Measurements from ENCODE around the gene IGSF23. TPM values are rescaled to one million over a fixed set of nuclear protein-coding genes. Genes with fewer than 3 reads are reported as not detected.

The IGSF23 gene
- polyA plus RNA-seq, 3 donors: 0.23 to 0.46 (median 0.44) TPM

GRCh38 chr19:44663996-44664395 lies 50.6 kb downstream of the IGSF23 start:
- intact Hi-C loops (cut with micrococcal nuclease): no loop called here
- no peak for TF ChIP-seq CTCF (IDR thresholded peaks at IDR 0.05)
- no peak overlapping the region for H3K27ac ChIP-seq (ENCODE audit: low read depth in 1 of 2, low read length in 2 of 2)
- peaks cover 0 to 4% (median 3%) of the 10 kb centered on the region in 3 donors for H3K27me3 Mint-ChIP-seq (ENCODE audit: low read depth in 3 of 3)
- peaks cover 31 to 49% of the 10 kb centered on the region in 2 donors for H3K36me3 ChIP-seq (replicated peaks in 1 of 2; ENCODE audit: control insufficient read depth in 1 of 2, insufficient read depth in 2 of 2, low read length in 2 of 2)
- no peaks in the 10 kb centered on the region for H3K27me3 ChIP-seq (ENCODE audit: control insufficient read depth in 2 of 2, insufficient read depth in 2 of 2, low read length in 2 of 2)
- H3K4me3 ChIP-seq (replicated peaks in 1 of 3; ENCODE audit: low read depth in 2 of 3, low read length in 3 of 3): no peak overlapping the region
- no peaks in the 10 kb centered on the region for H3K9me3 ChIP-seq (replicated peaks in 1 of 2; ENCODE audit: control insufficient read depth in 1 of 2, insufficient read depth in 1 of 2, low read length in 2 of 2)
- no peak for DNase-seq
- H3K27ac Mint-ChIP-seq: no peak overlapping the region
- no peaks in the 10 kb centered on the region for H3K79me2 ChIP-seq (ENCODE audit: insufficient read depth, low read length)
- no peaks in the 10 kb centered on the region for H3K4me1 Mint-ChIP-seq
- no peaks in the 10 kb centered on the region for H3K9me3 Mint-ChIP-seq
- no peaks in the 10 kb centered on the region for H4K20me1 ChIP-seq (ENCODE audit: insufficient read depth, low read length)
- H3K4me3 Mint-ChIP-seq: no peak overlapping the region
- WGBS (ENCODE audit: insufficient coverage): 98% methylated on average over 5 of the region's 5 CpGs
- no peak overlapping the region for H2AFZ ChIP-seq (ENCODE audit: insufficient read depth, low read depth, low read length, poor library complexity, severe bottlenecking)
- H3K9ac ChIP-seq (ENCODE audit: insufficient read depth, low read length, poor library complexity, severe bottlenecking): no peak overlapping the region
- peaks cover 34 to 41% of the 10 kb centered on the region in 2 donors for H3K36me3 Mint-ChIP-seq
- no peak overlapping the region for H3K4me2 ChIP-seq (replicated peaks; ENCODE audit: extremely low read depth, low read length, poor library complexity, severe bottlenecking)
- no peaks in the 10 kb centered on the region for H3K4me1 ChIP-seq (ENCODE audit: control insufficient read depth in 1 of 2, insufficient read depth in 2 of 2, low read length in 2 of 2)

GRCh38 chr19:44664976-44665375 lies 51.6 kb downstream of the IGSF23 start:
- intact Hi-C loops (cut with micrococcal nuclease): no loop called here
- Histone ChIP-seq H4K20me1 (ENCODE audit: insufficient read depth, low read length) (no peaks in the 10 kb centered on the region), H3K79me2 (ENCODE audit: insufficient read depth, low read length) (no peaks in the 10 kb centered on the region), H3K4me1 (ENCODE audit: control insufficient read depth in 1 of 2, insufficient read depth in 2 of 2, low read length in 2 of 2) (no peaks in the 10 kb centered on the region), H3K9ac (ENCODE audit: insufficient read depth, low read length, poor library complexity, severe bottlenecking) (no peak overlapping the region), H2AFZ (ENCODE audit: insufficient read depth, low read depth, low read length, poor library complexity, severe bottlenecking) (no peak overlapping the region), H3K4me2 (replicated peaks; ENCODE audit: extremely low read depth, low read length, poor library complexity, severe bottlenecking) (no peak overlapping the region), H3K9me3 (replicated peaks in 1 of 2; ENCODE audit: control insufficient read depth in 1 of 2, insufficient read depth in 1 of 2, low read length in 2 of 2) (no peaks in the 10 kb centered on the region), H3K27ac (ENCODE audit: low read depth in 1 of 2, low read length in 2 of 2) (no peak overlapping the region), H3K36me3 (replicated peaks in 1 of 2; ENCODE audit: control insufficient read depth in 1 of 2, insufficient read depth in 2 of 2, low read length in 2 of 2) (peaks cover 21 to 39% of the 10 kb centered on the region in 2 donors), H3K4me3 (replicated peaks in 1 of 3; ENCODE audit: low read depth in 2 of 3, low read length in 3 of 3) (no peak overlapping the region), H3K27me3 (ENCODE audit: control insufficient read depth in 2 of 2, insufficient read depth in 2 of 2, low read length in 2 of 2) (no peaks in the 10 kb centered on the region)
- Mint-ChIP-seq H3K4me3 (no peak overlapping the region), H3K36me3 (peaks cover 26 to 32% of the 10 kb centered on the region in 2 donors), H3K9me3 (no peaks in the 10 kb centered on the region), H3K4me1 (no peaks in the 10 kb centered on the region), H3K27ac (no peak overlapping the region), H3K27me3 (ENCODE audit: low read depth in 3 of 3) (peaks cover 2 to 4% (median 3%) of the 10 kb centered on the region in 3 donors)
- no peak for DNase-seq
- TF ChIP-seq CTCF (IDR thresholded peaks at IDR 0.05): no peak
- 100% methylated on average over 3 of the region's 10 CpGs for WGBS (ENCODE audit: insufficient coverage)
